COR-L47 (cell line): ENCODE data around the gene SNTG2.
"Not testable (repeated sequence)": the region's sequence is repeated elsewhere in the genome, so short reads cannot be mapped to it uniquely, and the experiment has no call there.

Experiments used
- DNase-seq: peaks from one replicate; lab custom pipeline; 2025; lab: John Stamatoyannopoulos, UW

SNTG2 gene

DNA sequence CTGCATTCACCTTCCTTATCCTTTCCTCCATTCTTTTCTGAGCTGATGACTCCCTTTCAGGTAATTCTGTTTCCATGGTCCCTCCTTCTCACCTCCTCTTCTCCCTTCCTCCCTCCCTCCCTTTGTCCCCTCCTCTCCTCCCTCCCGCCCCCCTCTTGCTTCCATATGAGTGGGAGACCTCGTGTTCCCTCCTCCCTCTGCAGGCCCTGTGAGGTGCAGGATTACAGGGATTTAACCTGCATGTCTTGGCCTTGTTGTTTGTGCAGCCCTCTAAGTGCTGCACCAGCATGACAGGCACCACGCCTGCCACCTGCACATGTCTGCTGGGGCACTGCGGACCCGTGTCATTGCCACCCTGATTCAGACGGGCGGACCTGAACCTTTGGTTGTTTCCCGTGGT, 103.1 kb downstream of the SNTG2 start:
- DNase-seq, result no peak

GRCh38 chr2:1054399-1054798, 103.8 kb downstream of the SNTG2 start:
- no peak for DNase-seq

DNA sequence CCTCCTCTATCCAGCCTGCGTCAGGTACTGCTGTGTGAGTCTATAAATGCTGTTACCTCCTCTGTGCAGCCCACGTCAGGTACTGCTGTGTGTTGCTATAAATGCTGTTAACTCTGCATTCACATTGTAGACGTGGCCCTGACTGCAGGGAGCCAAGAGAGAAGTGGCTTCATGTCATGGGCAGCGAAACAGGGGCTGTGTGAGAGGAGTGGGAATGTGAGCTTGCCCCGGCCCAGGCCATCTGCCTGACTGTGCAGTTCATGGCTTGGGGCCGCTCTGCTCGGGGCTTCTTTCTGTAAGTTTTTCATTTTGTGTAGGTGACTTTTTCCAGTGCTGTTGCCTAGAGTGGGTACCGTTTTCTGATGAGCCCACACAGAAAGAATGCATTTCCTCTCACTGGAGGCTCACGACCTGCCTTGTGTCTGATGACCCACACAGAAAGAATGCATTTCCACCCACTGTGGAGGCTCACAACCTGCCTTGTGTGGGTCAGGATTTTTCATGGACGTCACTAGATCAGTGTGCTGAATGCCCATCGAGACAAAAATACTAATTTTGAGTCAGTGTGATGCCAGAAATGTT, 104.5 kb downstream of the SNTG2 start:
- DNase-seq, result no peak

GRCh38 chr2:1060372-1060771, 109.7 kb downstream of the SNTG2 start:
- DNase-seq, result no peak

- DNase-seq, result no peak
Measured at GRCh38 chr2:1060987-1061386, 110.3 kb downstream of the SNTG2 start.

DNA sequence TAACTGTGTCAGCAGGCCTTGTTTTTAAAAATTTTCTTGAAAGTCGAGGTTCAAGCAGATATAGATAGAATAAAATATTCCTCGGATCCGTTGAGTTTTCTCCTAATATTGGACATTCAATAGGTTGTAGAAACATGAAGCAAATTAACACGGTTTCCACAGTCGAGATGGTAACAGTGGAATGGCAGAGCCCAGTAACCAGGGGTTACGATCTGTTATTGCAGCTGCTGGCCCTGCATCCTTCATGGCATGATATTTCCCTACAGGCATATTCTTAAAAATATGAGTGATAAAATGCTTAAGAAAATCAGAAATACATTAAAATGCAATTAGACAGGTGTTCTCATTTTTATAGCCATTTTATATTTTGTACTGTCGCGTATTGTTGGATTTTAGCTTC, 117.6 kb downstream of the SNTG2 start:
- no peak for DNase-seq

DNA sequence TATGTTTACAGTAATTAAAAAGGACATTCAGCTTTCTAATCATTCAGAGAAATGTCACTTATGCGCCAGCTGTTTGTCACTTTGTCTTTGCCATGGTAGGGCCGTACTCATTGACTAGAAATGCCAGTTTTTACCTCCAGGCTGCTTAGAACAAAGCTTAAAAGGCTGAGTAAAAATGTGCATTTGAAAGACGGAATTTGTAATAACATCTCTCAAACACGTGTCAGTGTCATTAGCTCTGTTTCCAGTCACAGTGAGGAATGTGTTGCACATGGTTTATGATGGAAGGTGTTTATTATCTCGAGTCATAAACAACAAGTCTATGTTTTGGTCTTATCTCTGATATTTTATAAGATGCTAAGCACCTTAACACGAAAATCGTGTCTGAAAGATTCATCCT, 118.2 kb downstream of the SNTG2 start:
- no peak for DNase-seq

DNA sequence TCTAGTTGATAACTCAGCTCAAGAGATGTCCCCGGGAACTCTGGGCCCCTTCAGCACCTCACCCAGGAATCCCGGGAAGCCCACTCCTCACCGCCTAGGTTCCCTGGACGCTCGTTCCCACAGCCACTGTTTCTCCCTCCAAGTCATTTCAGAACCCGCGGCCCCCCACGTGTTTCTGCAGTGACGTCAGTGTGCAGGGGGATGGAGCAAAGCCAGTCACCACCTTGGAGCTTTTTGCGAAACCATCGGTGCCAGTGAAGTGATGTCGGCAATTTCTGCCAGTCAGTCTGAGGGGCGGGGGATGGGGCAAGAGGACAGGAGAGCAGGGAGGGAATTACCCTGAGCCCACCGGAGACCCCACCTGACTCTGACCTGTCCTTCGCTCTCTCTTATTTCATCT, 119.2 kb downstream of the SNTG2 start:
- no peak for DNase-seq

DNA sequence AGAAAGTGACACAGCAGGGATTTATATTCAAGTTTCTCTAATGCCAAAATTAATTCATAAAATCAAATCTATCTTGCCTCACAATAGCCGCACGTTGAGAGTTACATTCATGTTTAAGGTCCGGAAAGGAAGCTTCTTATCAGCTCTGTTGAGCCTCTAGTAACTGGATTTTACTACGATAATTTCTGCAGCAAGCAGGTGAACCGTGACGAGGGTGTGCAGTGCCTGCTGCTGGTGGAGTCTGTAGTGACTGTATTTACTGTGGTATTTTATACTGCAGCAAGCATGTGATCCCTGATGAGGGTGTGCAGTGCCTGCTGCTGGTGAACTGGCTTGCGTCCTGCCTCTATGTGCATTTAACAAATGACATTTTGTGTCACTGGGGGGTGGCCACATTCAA, 120.0 kb downstream of the SNTG2 start:
- DNase-seq, result no peak

DNA sequence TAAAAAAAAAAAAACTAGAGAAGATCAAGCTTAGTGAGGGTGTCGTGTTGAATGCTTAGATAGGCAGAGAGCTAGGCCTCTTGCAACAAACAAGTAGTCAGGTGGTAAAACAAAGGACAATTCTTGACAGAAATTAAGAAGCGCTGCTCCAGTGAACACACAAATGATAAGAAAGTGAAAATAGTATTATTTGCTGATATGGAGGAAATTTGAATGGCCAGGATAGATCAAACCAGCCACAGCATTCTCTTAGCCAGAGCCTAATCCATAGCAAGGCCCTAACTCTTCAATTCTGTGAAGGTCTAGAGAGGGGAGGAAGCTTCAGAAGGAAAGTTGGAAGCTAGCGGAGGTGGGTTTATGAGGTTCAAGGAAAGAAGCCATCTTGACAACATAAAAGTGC, 121.0 kb downstream of the SNTG2 start:
- DNase-seq, result no peak

DNA sequence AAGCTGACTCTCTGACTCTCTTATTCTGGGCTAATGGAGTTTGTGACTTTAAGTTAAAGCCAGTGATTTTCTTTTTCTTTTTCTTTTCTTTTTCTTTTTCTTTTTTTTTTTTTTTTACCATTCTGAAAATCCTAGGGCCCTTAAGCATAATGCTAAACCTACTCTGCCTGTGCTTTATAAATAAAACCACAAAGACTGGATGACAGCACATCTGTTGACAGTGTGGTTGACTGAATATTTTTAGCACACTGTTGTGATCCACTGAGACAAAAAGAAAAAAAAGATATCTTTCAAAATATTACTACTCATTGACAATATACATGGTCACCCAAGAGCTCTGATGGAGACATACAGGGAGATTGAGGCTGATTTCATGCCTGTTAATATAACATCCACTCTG, 121.6 kb downstream of the SNTG2 start:
- DNase-seq, result no peak

- DNase-seq, result no peak
Measured at GRCh38 chr2:1077911-1078310, 127.3 kb downstream of the SNTG2 start.

DNA sequence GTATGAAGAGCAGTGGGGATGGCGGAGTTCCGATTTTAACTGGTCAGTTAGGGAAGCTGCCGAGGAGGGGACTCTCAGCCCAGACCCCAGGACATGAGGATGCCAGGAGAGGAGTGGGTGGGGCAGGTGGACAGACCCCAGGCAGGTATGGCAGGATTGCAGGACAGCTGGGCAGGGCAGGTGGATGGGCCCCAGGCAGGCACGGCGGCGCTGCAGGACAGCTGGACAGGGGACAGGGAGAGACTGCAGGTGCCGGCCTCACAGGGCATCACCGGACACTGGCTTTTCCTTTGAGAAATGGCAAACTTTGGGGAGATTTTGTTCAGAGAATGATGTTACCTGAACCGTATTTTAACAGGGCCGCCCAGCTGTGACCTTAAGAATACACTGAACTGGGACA, 127.7 kb downstream of the SNTG2 start:
- no peak for DNase-seq

DNA sequence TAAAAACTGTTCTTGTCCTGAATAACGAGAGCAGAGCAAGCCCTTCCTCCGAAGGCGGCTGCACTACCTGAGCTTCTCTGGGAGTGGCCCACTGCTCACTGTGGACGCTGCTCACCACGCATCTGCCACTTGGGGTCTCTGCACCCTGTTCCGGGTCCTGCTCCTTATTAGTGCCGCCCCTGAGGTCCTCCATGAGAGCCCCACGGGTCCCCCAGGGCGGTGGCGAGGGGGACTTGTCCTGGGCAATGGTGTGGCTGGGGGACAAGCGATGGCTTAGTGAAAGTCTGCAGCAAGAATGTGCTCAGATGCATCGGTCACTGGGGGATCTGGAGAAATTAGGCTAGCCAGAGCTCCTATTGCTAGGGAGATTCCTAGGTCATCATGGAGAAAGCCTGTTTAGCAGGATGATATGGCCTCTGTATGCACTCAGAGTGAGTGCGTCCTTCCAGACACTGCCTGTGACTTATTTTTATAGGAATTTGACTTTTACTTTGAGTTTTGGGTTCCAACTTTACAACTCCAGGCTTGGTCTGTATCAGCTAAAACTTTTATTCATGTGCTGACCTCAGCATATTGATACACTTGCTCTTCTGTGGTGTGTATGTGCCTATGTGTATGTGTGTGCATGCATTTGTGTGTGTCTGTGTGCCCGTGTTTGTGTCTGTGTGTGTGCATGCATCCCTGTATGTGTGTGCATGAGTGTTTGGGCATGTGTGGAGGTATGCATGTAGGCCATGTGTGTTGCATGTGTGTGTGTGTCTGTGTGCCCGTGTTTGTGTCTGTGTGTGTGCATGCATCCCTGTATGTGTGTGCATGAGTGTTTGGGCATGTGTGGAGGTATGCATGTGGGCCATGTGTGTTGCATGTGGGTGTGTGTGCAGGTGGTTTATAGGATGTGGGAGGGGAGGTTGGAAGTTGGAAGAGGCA, 129.5 kb downstream of the SNTG2 start:
- DNase-seq, result no peak

DNA sequence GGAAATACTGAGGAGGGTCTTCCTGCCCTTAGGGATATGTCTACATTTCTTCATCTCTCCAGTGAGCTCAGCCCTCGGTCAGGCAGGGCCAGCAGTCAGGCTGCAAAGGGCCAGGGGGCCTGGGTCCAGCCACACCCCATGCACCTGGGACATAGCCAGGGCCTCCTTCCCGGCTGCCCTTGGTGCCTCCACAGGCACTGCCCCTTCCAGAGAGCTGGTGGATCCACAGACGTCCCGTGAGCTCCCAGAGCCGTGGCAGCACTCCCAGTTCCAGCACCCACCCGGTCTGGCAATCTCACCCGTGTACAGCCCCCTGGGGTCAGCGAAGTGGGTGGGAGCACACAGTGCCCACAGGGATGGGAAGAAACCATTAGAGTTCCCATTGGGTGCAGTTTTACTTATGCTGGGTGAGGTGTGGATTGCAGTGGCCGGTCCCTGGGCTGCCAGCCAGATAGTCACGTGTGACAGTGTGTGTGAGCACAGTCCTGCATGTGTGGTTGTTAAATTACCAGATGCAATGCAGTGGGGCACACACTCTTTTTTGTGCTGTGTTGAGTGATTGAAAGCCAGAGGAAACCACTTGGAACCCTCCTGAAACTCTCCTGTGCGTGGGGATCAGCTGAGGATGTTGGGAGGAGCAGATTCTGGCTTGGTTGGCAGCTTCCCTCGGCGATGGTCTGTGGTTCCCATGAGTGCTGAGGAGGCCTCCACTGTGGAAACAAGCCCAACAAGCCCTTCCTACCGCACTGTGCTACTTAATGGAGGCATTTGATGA, 131.0 kb downstream of the SNTG2 start:
- no peak for DNase-seq

- no peak for DNase-seq
Measured at GRCh38 chr2:1082456-1083205, 132.0 kb downstream of the SNTG2 start.

DNA sequence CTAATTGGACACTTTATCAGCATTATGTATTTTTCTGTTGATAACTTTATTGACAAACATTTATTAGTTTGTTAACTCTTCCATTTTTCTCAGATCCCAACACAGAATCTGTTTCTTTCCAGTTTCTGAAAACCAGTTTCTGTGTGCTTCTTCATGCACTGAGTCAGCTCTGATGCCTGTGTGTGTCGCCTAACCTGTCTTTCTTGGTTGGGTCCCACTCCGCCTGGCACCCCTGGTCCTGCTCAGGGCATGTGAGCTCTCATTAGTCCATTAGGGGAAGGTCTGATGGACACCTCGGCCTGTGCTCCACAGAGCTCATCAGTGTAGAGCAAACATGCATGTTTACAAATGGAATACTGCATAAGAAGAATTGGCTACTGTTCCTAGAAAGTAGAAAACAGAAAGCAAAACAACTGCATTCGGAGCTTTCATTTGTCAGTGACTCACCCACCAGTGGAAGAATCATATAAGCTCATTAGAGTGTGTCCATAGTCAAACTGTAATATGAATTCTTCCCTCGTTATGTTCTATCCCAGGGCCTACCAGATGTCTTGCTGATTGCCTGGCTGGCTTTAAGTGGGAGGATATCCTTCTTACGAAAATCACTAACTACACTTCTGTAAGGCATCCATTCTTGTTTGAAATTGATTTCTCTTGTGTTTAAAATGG, 137.7 kb downstream of the SNTG2 start:
- DNase-seq, result no peak

GRCh38 chr2:1088940-1089339, 138.3 kb downstream of the SNTG2 start:
- DNase-seq, result no peak

- DNase-seq, result no peak
Measured at GRCh38 chr2:1091895-1092585, 141.4 kb downstream of the SNTG2 start.

- not testable (repeated sequence) for DNase-seq
Measured at GRCh38 chr2:1093668-1094067, 143.0 kb downstream of the SNTG2 start.

DNA sequence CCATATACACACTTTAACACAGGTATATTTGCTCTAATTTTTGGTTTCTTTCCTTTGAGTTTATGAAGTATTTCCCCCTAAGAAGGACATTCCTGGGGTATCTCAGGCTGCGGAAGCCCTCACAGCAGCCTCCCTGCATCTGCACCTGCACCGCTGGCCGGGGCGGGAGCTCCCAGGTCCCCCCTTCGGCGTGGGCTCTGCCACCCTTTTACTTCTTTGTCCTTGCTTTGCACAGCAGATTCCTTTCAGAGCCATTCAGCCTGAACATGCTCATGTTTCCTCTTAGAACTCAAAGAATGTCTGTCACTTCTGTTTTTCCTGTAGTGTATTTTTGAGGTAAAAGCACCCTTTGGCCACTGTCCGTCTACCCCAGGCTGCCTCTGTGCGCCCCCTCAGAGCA, 146.5 kb downstream of the SNTG2 start:
- DNase-seq, result no peak
